HPDE6-E6E7 (cell line): ENCODE data around the gene PPP1R1A.

Experiments
- DNase-seq: peaks from one replicate; pipeline ENCODE4 v3.0.0; 2011; ENCODE audit warnings: missing footprints; ENCODE audit errors: extremely low spot score

PPP1R1A gene

GRCh38 chr12:54535474-54535873, 53.0 kb downstream of the PPP1R1A start:
- DNase-seq: no peak

DNA sequence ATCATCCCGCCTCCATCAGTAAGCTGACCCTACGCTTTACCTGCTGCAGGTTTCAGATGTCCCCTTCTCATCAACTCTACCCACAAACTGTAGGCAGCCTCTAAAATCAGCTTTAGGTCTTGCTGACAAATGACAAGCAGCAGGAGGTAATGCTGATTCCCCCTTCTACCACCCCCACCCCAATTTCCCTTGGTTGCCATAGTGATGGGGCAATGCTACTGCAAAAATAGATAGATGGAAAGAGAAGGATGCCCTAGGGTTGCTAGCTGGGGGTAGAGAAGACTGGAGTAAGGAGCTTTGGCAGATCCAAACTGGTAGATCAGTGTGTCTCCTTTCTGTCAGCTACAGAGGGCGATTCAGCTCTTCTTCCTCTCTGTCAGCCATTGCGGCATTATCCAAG, 58.9 kb downstream of the PPP1R1A start:
- no peak for DNase-seq
